H9 (cell line): ENCODE results near the gene SLC26A6. TPM values are rescaled to one million over a fixed set of nuclear protein-coding genes. Genes with fewer than 3 reads are reported as not detected.
A peak's percentile ranks its signal among the peaks of the same experiment; 100 is the strongest.

Source experiments
- DNase-seq: peaks from one replicate; pipeline ENCODE4 v3.0.0-alpha.2; 2017
- H2AFZ ChIP-seq: one replicate; pipeline ENCODE4 v1.6.1; 2013; ENCODE audit warnings: mild to moderate bottlenecking, low read length, control low read depth, moderate library complexity
- H2AK5ac ChIP-seq: 2 replicates; pipeline ENCODE4 v1.6.1; 2013; ENCODE audit warnings: low read length, control low read depth, mixed read lengths; ENCODE audit not compliant: insufficient read length
- H2BK120ac ChIP-seq: one replicate; pipeline ENCODE4 v1.6.1; 2013; ENCODE audit warnings: low read depth, mild to moderate bottlenecking, low read length, control low read depth, inconsistent platforms; ENCODE audit not compliant: poor library complexity, severe bottlenecking
- H2BK12ac ChIP-seq: 2 replicates; pipeline ENCODE4 v1.6.1; 2013; ENCODE audit warnings: low read length, control low read depth, mixed read lengths, low read depth; ENCODE audit not compliant: insufficient read length
- H2BK15ac ChIP-seq: 2 replicates; pipeline ENCODE4 v1.6.1; 2013; ENCODE audit warnings: low read depth, low read length, control low read depth
- H2BK20ac ChIP-seq: one replicate; pipeline ENCODE4 v1.6.1; 2013; ENCODE audit warnings: low read depth, mild to moderate bottlenecking, low read length, control low read depth, inconsistent platforms; ENCODE audit not compliant: poor library complexity, severe bottlenecking
- H2BK5ac ChIP-seq: 2 replicates; pipeline ENCODE4 v1.6.1; 2013; ENCODE audit warnings: low read length, control low read depth, mixed read lengths; ENCODE audit not compliant: insufficient read length
- H3K14ac ChIP-seq: 2 replicates; pipeline ENCODE4 v1.6.1; 2013; ENCODE audit warnings: low read length, control low read depth; ENCODE audit not compliant: insufficient read depth
- H3K18ac ChIP-seq: 2 replicates; pipeline ENCODE4 v1.6.1; 2013; ENCODE audit warnings: low read depth, mild to moderate bottlenecking, mixed read lengths, low read length, control low read depth; ENCODE audit not compliant: insufficient read length
- H3K23ac ChIP-seq: 2 replicates; pipeline ENCODE4 v1.6.1; 2013; ENCODE audit warnings: low read length, control low read depth, mixed read lengths, low read depth; ENCODE audit not compliant: insufficient read length
- H3K23me2 ChIP-seq: 2 replicates; pipeline ENCODE4 v1.6.1; 2013; ENCODE audit warnings: low read depth, mild to moderate bottlenecking, mixed read lengths, low read length, control low read depth; ENCODE audit not compliant: insufficient read length, poor library complexity, severe bottlenecking
- H3K27ac ChIP-seq: 2 replicates; pipeline ENCODE4 v1.5.1; 2013; ENCODE audit warnings: low read length, control low read depth, mixed read lengths, low read depth; ENCODE audit not compliant: insufficient read length
- H3K27me3 ChIP-seq: 2 replicates; pipeline ENCODE4 v1.6.1; 2013; ENCODE audit warnings: low read length, control low read depth, inconsistent platforms; ENCODE audit not compliant: insufficient read depth
- H3K4ac ChIP-seq: 2 replicates; pipeline ENCODE4 v1.6.1; 2013; ENCODE audit warnings: low read depth, mild to moderate bottlenecking, control low read depth, inconsistent platforms, low read length, moderate library complexity
- H3K4me1 ChIP-seq: 2 replicates; pipeline ENCODE4 v1.6.1; 2013; ENCODE audit warnings: low read length, control low read depth, inconsistent platforms; ENCODE audit not compliant: insufficient read depth
- H3K4me2 ChIP-seq: 2 replicates; pipeline ENCODE4 v1.6.1; 2013; ENCODE audit warnings: low read length, control low read depth, mixed read lengths; ENCODE audit not compliant: insufficient read length, insufficient read depth
- H3K56ac ChIP-seq: 2 replicates; pipeline ENCODE4 v1.6.1; 2013; ENCODE audit warnings: low read depth, mild to moderate bottlenecking, mixed read lengths, low read length, control low read depth; ENCODE audit not compliant: insufficient read length
- H3K79me1 ChIP-seq: 2 replicates; pipeline ENCODE4 v1.6.1; 2013; ENCODE audit warnings: low read depth, mild to moderate bottlenecking, moderate library complexity, low read length, control low read depth, inconsistent platforms; ENCODE audit not compliant: insufficient read depth, poor library complexity, severe bottlenecking
- H3K79me2 ChIP-seq: 2 replicates; pipeline ENCODE4 v1.6.1; 2013; ENCODE audit warnings: low read length, control low read depth, inconsistent platforms; ENCODE audit not compliant: insufficient read depth
- H3K9ac ChIP-seq: 2 replicates; pipeline ENCODE4 v1.6.1; 2013; ENCODE audit warnings: low read length, control low read depth, mixed read lengths; ENCODE audit not compliant: insufficient read length; ENCODE audit errors: extremely low read depth
- H3K9me3 ChIP-seq: one replicate; pipeline ENCODE4 v1.6.1; 2013; ENCODE audit warnings: low read depth, low read length, inconsistent platforms; ENCODE audit not compliant: control insufficient read depth
- H3T11ph ChIP-seq: one replicate; pipeline ENCODE4 v1.6.1; 2013; ENCODE audit warnings: mild to moderate bottlenecking, low read length, control low read depth, inconsistent platforms
- H4K20me1 ChIP-seq: one replicate; pipeline ENCODE4 v1.6.1; 2013; ENCODE audit not compliant: control insufficient read depth, insufficient read length, insufficient read depth
- H4K5ac ChIP-seq: 2 replicates; pipeline ENCODE4 v1.6.1; 2013; ENCODE audit warnings: low read depth, mild to moderate bottlenecking, mixed read lengths, low read length, control low read depth; ENCODE audit not compliant: insufficient read length
- H4K8ac ChIP-seq: replicated peaks from 2 replicates; pipeline ENCODE4 v1.6.1; 2013; ENCODE audit warnings: low read length, control low read depth, mixed read lengths, low read depth; ENCODE audit not compliant: insufficient read length
- H4K91ac ChIP-seq: 2 replicates; pipeline ENCODE4 v1.6.1; 2013; ENCODE audit warnings: low read depth, mild to moderate bottlenecking, moderate library complexity, mixed read lengths, low read length, control low read depth; ENCODE audit not compliant: insufficient read length
- H3K27ac Mint-ChIP-seq, 3 experiments: 2 replicates in 2 of 3; 3 replicates in 1 of 3; pipeline ENCODE4 v1.8.0; 2020 to 2021; ENCODE audit warnings: mixed read lengths in 3 of 3, mild to moderate bottlenecking in 1 of 3, moderate library complexity in 1 of 3
- H3K27me3 Mint-ChIP-seq: 2 replicates; pipeline ENCODE4 v1.8.0; 2021; ENCODE audit warnings: low read depth, mild to moderate bottlenecking, moderate library complexity, mixed read lengths
- H3K36me3 Mint-ChIP-seq, 3 experiments: 2 replicates in 2 of 3; 3 replicates in 1 of 3; pipeline ENCODE4 v1.8.0; 2020 to 2021; ENCODE audit warnings: low read depth in 3 of 3, mixed read lengths in 3 of 3; ENCODE audit not compliant: insufficient read depth in 1 of 3
- H3K4me1 Mint-ChIP-seq, 2 experiments: 2 replicates each; pipeline ENCODE4 v1.8.0; 2020; ENCODE audit warnings: mixed read lengths in 2 of 2
- H3K4me3 Mint-ChIP-seq, 2 experiments: 2 replicates in 1 of 2; 3 replicates in 1 of 2; pipeline ENCODE4 v1.8.0; 2020 to 2021; ENCODE audit warnings: mild to moderate bottlenecking in 2 of 2, mixed read lengths in 2 of 2, moderate library complexity in 1 of 2
- H3K9me3 Mint-ChIP-seq, 2 experiments: 2 replicates in 1 of 2; 3 replicates in 1 of 2; pipeline ENCODE4 v1.8.0; 2020; ENCODE audit warnings: mild to moderate bottlenecking in 2 of 2, mixed read lengths in 2 of 2, moderate library complexity in 1 of 2
- WGBS: extraction: QIAGEN DNeasy Blood & Tissue Kit; methylation state at CpG from one replicate; pipeline ENCODE4 v1.1.7; 2013; ENCODE audit warnings: missing lambda C conversion rate, low lambda C conversion rate, mixed read lengths; ENCODE audit not compliant: insufficient read length; ENCODE audit errors: extremely low coverage; 5-methylcytosine and 5-hydroxymethylcytosine counted together
- total RNA-seq: library from RNA; stranded (reverse); gene quantifications from 2 replicates; pipeline ENCODE4 v1.2.1, GENCODE V29; 2021
- TF ChIP-seq, protein P1 (sequence below): fragments of 200-600 bp; sonication (generic); conservative IDR thresholded peaks from 3 replicates; pipeline ENCODE4 v1.8.0; 2021; ENCODE audit warnings: antibody characterized with exemption, mild to moderate bottlenecking

Gene SLC26A6
- total RNA-seq, 1 experiment from 2014 or later: 61.3 TPM

DNA sequence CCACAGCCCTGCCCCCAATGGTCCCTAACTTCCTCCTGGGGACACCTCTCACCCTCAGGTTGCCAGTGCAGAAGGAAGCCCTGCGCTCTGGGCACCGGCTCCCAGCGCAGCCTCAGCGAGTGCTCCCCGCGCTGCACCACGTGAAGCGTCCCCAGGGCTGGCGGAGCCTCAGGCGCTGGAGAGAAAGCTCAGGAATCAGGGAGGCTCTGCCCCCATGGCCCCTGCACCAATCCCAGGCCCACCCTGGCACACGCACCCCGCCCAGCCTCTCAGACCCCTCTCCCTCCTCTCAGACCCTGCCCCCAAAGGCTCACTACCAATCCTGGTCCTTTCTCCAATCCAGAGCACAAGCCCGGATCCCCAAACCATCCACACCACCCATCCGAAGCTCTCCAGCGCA lies 47.0 kb downstream of the SLC26A6 start:
- H4K5ac ChIP-seq: no peak overlapping the region
- no peak overlapping the region for H2BK15ac ChIP-seq
- no peaks in the 10 kb centered on the region for H4K20me1 ChIP-seq
- Mint-ChIP-seq H3K4me1 (peaks cover 5 to 11% of the 10 kb centered on the region in 2 experiments; a peak in 2 of 4 replicates), H3K27ac (peak overlapping the region in 2 of 3 experiments; percentile 20 to 49; a peak in 2 of 7 replicates), H3K4me3 (no peak overlapping the region), H3K36me3 (peaks cover 0 to 8% (median 0%) of the 10 kb centered on the region in 3 experiments; a peak in 4 of 7 replicates), H3K9me3 (no peaks in the 10 kb centered on the region), H3K27me3 (peaks cover 4% of the 10 kb centered on the region; the same call in 1 of the 2 replicates)
- WGBS: no CpG with 5 or more reads among the region's 15 CpGs
- no peak overlapping the region for H3K4me2 ChIP-seq
- H3K79me1 ChIP-seq: no peaks in the 10 kb centered on the region
- DNase-seq: peak; percentile 43
- no peaks in the 10 kb centered on the region for H3K23me2 ChIP-seq
- no peak overlapping the region for H3K56ac ChIP-seq
- no peaks in the 10 kb centered on the region for H3K27me3 ChIP-seq
- no peak overlapping the region for H3K27ac ChIP-seq
- H3K9me3 ChIP-seq: no peaks in the 10 kb centered on the region
- no peak overlapping the region for H2BK20ac ChIP-seq
- no peak overlapping the region for H4K91ac ChIP-seq
- H2AFZ ChIP-seq: no peak overlapping the region
- no peaks in the 10 kb centered on the region for H3K79me2 ChIP-seq
- no peak overlapping the region for H3K14ac ChIP-seq
- H2BK12ac ChIP-seq: no peak overlapping the region
- H3T11ph ChIP-seq: no peak overlapping the region
- H3K9ac ChIP-seq: no peak overlapping the region
- H2AK5ac ChIP-seq: no peak overlapping the region
- H3K4ac ChIP-seq: no peak overlapping the region
- H3K23ac ChIP-seq: no peak overlapping the region
- no peak overlapping the region for H4K8ac ChIP-seq
- no peak overlapping the region for H2BK5ac ChIP-seq
- no peaks in the 10 kb centered on the region for H3K4me1 ChIP-seq
- no peak overlapping the region for H3K18ac ChIP-seq
- TF ChIP-seq, protein P1, sequence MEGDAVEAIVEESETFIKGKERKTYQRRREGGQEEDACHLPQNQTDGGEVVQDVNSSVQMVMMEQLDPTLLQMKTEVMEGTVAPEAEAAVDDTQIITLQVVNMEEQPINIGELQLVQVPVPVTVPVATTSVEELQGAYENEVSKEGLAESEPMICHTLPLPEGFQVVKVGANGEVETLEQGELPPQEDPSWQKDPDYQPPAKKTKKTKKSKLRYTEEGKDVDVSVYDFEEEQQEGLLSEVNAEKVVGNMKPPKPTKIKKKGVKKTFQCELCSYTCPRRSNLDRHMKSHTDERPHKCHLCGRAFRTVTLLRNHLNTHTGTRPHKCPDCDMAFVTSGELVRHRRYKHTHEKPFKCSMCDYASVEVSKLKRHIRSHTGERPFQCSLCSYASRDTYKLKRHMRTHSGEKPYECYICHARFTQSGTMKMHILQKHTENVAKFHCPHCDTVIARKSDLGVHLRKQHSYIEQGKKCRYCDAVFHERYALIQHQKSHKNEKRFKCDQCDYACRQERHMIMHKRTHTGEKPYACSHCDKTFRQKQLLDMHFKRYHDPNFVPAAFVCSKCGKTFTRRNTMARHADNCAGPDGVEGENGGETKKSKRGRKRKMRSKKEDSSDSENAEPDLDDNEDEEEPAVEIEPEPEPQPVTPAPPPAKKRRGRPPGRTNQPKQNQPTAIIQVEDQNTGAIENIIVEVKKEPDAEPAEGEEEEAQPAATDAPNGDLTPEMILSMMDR: no peak
- no peak overlapping the region for H2BK120ac ChIP-seq
